ENCODE data around the gene F13A1.

F13A1 gene
- long read RNA-seq, donor 1, transcript F13A1-201 (15 exons, 3,999 nt): major isoform, 6 of 6 reads
- long read RNA-seq, donor 1, partial matches to known transcripts: 0 of 6 reads
- long read RNA-seq, donor 1, other reads (novel, unspliced or antisense): 0 of 6 reads
- long read RNA-seq, donor 2, partial matches to known transcripts: 0 of 2 reads
- long read RNA-seq, donor 2, other reads (novel, unspliced or antisense): 0 of 2 reads
- long read RNA-seq, donor 3, partial matches to known transcripts: 0 of 2 reads
- long read RNA-seq, donor 3, other reads (novel, unspliced or antisense): 0 of 2 reads
- long read RNA-seq, donor 4, partial matches to known transcripts: 0 of 1 reads
- long read RNA-seq, donor 4, other reads (novel, unspliced or antisense): 0 of 1 reads
- long read RNA-seq, donor 5, partial matches to known transcripts: 0 of 2 reads
- long read RNA-seq, donor 5, other reads (novel, unspliced or antisense): 0 of 2 reads
- long read RNA-seq, donor 6, partial matches to known transcripts: 0 of 1 reads
- long read RNA-seq, donor 6, other reads (novel, unspliced or antisense): 0 of 1 reads
- long read RNA-seq, donor 7, partial matches to known transcripts: 0 of 3 reads
- long read RNA-seq, donor 7, other reads (novel, unspliced or antisense): 0 of 3 reads
- long read RNA-seq, donor 8, partial matches to known transcripts: 0 of 1 reads
- long read RNA-seq, donor 8, other reads (novel, unspliced or antisense): 0 of 1 reads

GRCh38 chr6:6319952-6320811, at the start of gene F13A1:
F13A1 (minus strand) TSS chr6:6320662; CDS start chr6:6318664, 1,998 bp downstream.
- no peak for DNase-seq

- no peak for DNase-seq
Observed at GRCh38 chr6:6368684-6369052, 48.2 kb upstream of the F13A1 start.

- no peak for DNase-seq
Observed at GRCh38 chr6:6368040-6368683, 47.7 kb upstream of the F13A1 start.

DNA sequence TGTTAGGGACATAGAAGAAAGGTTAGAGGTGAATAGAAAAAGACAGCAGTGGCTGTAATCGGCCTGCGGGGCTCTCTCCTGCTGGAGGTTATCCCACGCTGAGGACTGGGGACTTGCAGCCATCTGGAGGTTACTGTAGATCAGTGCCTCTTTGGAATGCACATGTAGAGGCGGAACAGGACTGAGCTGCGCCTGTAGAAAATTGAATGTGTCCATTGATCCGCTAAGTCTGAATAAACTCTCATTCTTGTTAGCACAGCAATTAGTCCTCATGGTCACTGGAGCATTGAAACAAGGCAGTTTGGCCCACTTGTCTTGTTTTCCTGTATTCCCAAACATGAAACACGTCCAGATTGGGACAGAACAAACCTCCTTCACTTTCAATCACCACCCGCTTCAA, 46.3 kb upstream of the F13A1 start:
- peak; percentile 31 for DNase-seq

GRCh38 chr6:6365242-6365641, 44.8 kb upstream of the F13A1 start:
- no peak for DNase-seq

- DNase-seq: no peak
Observed at GRCh38 chr6:6362056-6362840, 41.8 kb upstream of the F13A1 start.

GRCh38 chr6:6357530-6357929, 37.1 kb upstream of the F13A1 start:
- no peak for DNase-seq

GRCh38 chr6:6357032-6357431, 36.6 kb upstream of the F13A1 start:
- no peak for DNase-seq

GRCh38 chr6:6352772-6353171, 32.3 kb upstream of the F13A1 start:
- DNase-seq: no peak

DNA sequence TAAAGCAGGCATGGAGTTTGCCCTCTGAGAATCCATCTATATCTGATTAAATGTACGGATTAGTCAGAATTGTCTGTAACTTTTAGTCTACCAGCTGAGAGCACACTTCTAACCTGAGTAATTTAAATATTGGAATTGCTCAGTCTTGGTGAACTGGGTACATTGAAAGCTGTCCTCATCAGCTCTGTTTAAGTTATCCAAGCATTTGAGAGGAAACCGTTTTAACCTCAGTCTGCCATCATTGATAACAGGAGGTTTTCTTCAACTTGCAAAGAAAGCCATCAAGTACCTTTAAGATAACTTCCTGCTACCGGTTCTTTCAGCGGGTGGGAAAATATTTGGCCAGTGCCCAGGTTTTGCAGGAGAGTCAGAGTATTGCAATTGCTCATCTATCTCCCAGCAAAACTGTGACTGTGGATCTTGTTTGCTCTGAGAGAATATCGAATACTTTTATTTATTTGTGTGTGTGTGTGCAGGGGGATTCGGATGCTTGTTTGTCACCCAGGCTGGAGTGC, 31.1 kb upstream of the F13A1 start:
- DNase-seq: no peak

DNA sequence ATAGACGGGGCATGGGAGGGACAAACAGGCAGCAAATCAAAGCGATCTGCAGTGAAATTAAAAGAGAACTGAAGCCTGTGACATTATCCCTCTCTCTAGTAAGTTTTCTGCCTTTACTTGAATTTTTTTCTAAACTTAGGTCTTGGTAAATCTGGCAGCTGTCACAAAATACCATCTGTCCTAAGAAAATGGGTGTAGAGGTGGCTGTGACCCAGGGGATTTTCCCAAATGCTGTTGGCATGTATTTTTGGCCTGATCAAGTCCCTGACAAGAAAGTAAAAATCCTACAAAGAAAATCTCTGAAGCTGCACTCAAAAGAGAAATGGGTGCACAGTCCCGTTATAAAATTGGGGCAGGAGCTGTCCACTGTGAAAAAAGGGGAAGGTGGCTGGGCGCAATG, 30.2 kb upstream of the F13A1 start:
- DNase-seq: no peak

DNA sequence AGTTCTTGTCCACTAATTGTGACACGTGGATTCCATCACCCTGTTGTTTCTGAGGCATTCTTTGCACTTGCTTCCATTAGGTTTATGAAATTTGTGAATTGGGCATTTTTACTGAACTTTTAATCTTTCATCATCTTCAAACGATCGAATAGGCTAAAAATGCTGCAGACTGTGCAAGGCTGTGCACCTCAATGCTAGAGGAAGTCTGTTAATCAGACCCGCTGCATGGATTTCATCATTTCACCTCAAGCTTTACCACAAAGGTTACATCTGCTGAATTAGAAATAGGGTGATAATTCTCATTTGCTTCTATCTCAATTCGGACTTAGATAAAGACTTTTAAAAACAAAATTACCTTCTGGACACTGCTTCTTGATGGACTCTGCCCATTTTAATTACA, 27.8 kb upstream of the F13A1 start:
- DNase-seq: no peak

GRCh38 chr6:6346427-6347023, 26.1 kb upstream of the F13A1 start:
- no peak for DNase-seq

GRCh38 chr6:6333501-6333900, 13.0 kb upstream of the F13A1 start:
- no peak for DNase-seq

- no peak for DNase-seq
Observed at GRCh38 chr6:6332811-6333244, 12.4 kb upstream of the F13A1 start.

GRCh38 chr6:6331946-6332601, 11.6 kb upstream of the F13A1 start:
- no peak for DNase-seq

DNA sequence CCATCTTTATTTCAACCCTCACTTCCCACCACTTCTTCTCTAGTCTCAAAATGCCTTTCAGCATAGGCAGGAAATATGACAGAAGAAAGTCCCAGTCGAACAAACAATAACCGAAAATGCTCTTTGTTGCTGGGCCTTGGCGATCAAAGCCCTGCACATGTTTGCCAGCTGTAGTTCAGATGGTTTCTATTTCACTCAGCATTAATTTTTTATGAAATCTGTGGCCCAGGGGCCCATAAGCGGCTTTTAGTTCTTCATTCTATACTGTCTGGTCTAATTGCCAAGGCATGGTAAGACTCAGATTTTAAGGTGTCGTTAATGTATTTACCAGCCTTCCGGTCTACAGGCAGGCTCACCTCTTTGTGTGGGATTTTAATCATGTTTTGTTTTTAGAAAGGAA, 10.9 kb upstream of the F13A1 start:
- DNase-seq: no peak

GRCh38 chr6:6330407-6330806, 9.9 kb upstream of the F13A1 start:
- DNase-seq: no peak

- DNase-seq: no peak
Observed at GRCh38 chr6:6328451-6328850, 8.0 kb upstream of the F13A1 start.

- DNase-seq: no peak
Observed at GRCh38 chr6:6323352-6323751, 2.9 kb upstream of the F13A1 start.
